Activated T-helper 2 cell treated with anti-CD3 and anti-CD28 coated beads, Interferon-gamma antibody, Interleukin-2, Interleukin-4, amounts not matched to agents 10 μg/mL and 5 μg/mL and 100 μg/mL, durations not matched to agents 14 hours and 24 hours and 36 hours (primary cell): Measurements from ENCODE around the gene SEL1L2. TPM values are rescaled to one million over a fixed set of nuclear protein-coding genes. Genes with fewer than 3 reads are reported as not detected.

Source experiments
- DNase-seq: peaks from one replicate; pipeline ENCODE4 v3.0.0; 2021; ENCODE audit warnings: low spot score
- H3K27ac Mint-ChIP-seq: one replicate; pipeline ENCODE4 v1.8.0; 2021; ENCODE audit warnings: mixed read lengths
- H3K27me3 Mint-ChIP-seq: one replicate; pipeline ENCODE4 v1.8.0; 2021; ENCODE audit warnings: low read depth, mixed read lengths
- H3K36me3 Mint-ChIP-seq: one replicate; pipeline ENCODE4 v1.8.0; 2021; ENCODE audit warnings: low read depth, mixed read lengths
- H3K4me1 Mint-ChIP-seq: one replicate; pipeline ENCODE4 v1.8.0; 2021; ENCODE audit warnings: low read depth, mixed read lengths
- H3K4me3 Mint-ChIP-seq: one replicate; pipeline ENCODE4 v1.8.0; 2021; ENCODE audit warnings: low read depth, mild to moderate bottlenecking, moderate library complexity, mixed read lengths
- H3K9me3 Mint-ChIP-seq: one replicate; pipeline ENCODE4 v1.8.0; 2021; ENCODE audit warnings: mixed read lengths
- intact Hi-C: fragments of 100-400 bp; cut with micrococcal nuclease; formaldehyde crosslinking; loops from one replicate; pipeline ENCODE4 v1.15.1; 2023
- total RNA-seq: library from RNA; stranded (reverse); gene quantifications from 2 replicates; pipeline ENCODE4 v1.2.3, GENCODE V29; 2022

SEL1L2 gene
- total RNA-seq, 1 donor from 2014 or later, result not detected

DNA sequence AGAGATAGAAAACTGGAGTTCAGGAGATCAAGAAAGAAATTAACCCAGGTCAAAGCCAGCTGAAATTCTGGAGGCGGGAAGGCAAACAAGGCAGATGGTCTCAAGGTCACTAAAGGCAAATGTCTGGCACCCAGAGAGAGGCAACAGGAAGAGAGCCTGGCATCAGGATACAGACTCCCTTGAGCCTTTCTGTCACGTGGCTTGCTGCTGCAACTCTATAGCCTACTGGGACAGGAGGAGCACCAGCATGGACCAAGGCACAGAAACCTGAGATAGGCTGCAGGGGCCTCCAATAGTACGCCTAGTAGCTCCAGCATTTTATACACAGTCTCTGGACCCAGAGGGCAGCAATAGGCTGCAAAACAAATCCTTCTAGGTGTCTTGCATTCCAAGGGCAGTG, 75.1 kb downstream of the SEL1L2 start:
- no peaks in the 10 kb centered on the region for H3K9me3 Mint-ChIP-seq
- intact Hi-C loops, result no loop called here
- H3K4me3 Mint-ChIP-seq, result no peak overlapping the region
- H3K27me3 Mint-ChIP-seq, result no peaks in the 10 kb centered on the region
- no peak overlapping the region for H3K27ac Mint-ChIP-seq
- no peaks in the 10 kb centered on the region for H3K4me1 Mint-ChIP-seq
- no peak for DNase-seq
- H3K36me3 Mint-ChIP-seq, result no peaks in the 10 kb centered on the region

DNA sequence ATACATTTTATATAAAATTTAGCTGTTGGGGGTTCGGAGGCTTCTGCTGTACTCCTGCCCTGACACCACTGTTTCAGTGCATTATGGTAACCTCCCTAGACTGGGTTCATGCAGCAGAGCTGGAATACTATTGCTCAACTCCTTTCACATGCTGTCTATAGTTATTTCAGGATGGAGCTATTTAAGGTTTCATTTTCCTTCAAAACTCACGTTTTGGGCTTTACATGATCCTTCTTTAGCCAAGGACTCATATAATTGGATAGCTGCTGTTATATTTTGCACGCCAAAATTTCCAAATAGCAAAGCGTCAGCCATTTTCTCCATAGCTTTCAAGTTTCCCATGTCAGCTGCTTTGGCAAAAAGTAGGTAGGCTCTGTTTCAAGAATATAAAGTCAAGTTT, 76.8 kb downstream of the SEL1L2 start:
- no peaks in the 10 kb centered on the region for H3K4me1 Mint-ChIP-seq
- no peaks in the 10 kb centered on the region for H3K36me3 Mint-ChIP-seq
- H3K4me3 Mint-ChIP-seq, result no peak overlapping the region
- intact Hi-C loops, result no loop called here
- H3K9me3 Mint-ChIP-seq, result no peaks in the 10 kb centered on the region
- H3K27me3 Mint-ChIP-seq, result no peaks in the 10 kb centered on the region
- DNase-seq, result no peak
- H3K27ac Mint-ChIP-seq, result no peak overlapping the region

DNA sequence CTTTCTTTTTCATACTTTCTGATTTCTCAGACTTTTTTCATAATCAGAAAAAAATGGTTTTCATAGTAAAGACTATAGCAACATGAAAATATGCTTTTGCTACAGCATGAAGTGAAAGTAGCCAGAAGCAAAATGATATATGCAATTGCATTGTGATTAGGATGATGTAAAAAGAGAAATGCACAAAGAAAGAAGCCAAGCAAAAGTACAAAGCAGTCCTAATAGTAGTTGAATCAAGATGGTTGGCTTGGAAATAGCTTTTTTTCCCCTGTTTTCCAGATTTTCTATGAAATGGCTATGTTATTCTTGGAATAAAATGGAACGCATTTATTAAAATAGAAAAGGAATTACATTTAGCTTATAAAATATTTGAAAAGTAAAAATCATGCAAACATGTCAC, 77.3 kb downstream of the SEL1L2 start:
- H3K36me3 Mint-ChIP-seq, result no peaks in the 10 kb centered on the region
- DNase-seq, result no peak
- H3K27ac Mint-ChIP-seq, result no peak overlapping the region
- intact Hi-C loops, result no loop called here
- H3K27me3 Mint-ChIP-seq, result no peaks in the 10 kb centered on the region
- H3K4me3 Mint-ChIP-seq, result no peak overlapping the region
- no peaks in the 10 kb centered on the region for H3K9me3 Mint-ChIP-seq
- no peaks in the 10 kb centered on the region for H3K4me1 Mint-ChIP-seq

DNA sequence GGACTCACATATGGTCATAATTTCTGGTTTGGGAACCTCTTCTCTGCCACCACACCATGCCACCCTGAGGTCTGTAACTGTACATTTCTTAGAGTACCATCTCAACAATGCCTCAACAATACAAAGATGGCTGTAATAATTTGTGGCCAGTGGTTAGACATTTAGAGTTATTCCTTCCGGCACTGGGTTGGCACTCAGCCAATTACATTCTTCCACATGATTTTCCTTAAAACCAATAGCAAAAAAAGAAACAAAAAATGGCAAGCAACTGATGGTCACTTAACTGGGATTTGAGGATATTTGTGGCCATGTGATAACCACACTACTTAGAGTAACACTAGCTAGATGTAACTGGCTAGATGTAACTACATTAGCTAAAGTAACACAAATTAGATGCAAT, 79.9 kb downstream of the SEL1L2 start:
- intact Hi-C loops, result no loop called here
- Mint-ChIP-seq H3K27ac (no peak overlapping the region), H3K27me3 (no peaks in the 10 kb centered on the region), H3K4me1 (no peaks in the 10 kb centered on the region), H3K36me3 (no peaks in the 10 kb centered on the region), H3K9me3 (no peaks in the 10 kb centered on the region), H3K4me3 (no peak overlapping the region)
- no peak for DNase-seq

DNA sequence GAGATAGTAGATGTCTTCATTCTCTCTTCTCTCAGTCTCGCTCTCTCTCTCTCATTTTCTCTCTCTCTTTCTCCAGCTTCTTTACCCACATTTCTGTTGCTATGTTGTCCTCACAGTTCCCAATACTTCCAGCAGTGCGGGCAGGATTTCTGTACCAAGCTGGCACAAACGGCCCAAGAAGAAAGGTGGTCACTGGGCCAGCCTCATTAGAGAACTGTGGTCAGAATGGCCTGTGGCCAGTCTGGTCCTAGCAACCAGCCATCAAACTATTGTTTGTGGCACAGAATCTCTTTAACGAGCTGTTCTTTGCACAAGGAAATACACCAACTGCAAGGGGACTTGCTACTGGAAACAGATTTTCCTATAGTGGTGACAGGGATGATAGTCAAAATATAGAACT, 81.3 kb downstream of the SEL1L2 start:
- no peaks in the 10 kb centered on the region for H3K36me3 Mint-ChIP-seq
- no peak for DNase-seq
- no peaks in the 10 kb centered on the region for H3K27me3 Mint-ChIP-seq
- H3K4me3 Mint-ChIP-seq, result no peak overlapping the region
- H3K9me3 Mint-ChIP-seq, result no peaks in the 10 kb centered on the region
- H3K4me1 Mint-ChIP-seq, result no peaks in the 10 kb centered on the region
- intact Hi-C loops, result no loop called here
- H3K27ac Mint-ChIP-seq, result no peak overlapping the region

DNA sequence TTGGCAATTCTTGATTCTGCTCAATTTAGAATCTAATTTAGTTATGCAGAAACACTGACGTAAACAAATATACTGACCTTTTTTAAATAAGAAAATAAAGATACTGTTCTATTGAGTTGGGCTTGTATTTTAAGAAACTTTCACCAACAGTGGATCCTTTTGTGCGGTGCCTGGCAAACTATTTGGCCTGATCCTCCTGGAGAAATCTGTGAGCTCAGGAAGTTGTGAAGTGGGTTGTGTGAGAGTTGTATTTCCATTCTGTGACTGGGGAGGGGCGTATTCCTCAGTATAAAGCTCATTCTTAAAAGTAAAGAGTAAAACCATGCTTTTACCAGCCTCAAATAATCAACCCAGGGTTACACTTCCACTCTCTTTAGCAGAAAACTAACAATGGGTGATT, 85.6 kb downstream of the SEL1L2 start:
- Mint-ChIP-seq H3K27me3 (no peaks in the 10 kb centered on the region), H3K4me3 (no peak overlapping the region), H3K36me3 (no peaks in the 10 kb centered on the region), H3K9me3 (no peaks in the 10 kb centered on the region), H3K4me1 (no peaks in the 10 kb centered on the region), H3K27ac (no peak overlapping the region)
- intact Hi-C loops, result no loop called here
- no peak for DNase-seq

DNA sequence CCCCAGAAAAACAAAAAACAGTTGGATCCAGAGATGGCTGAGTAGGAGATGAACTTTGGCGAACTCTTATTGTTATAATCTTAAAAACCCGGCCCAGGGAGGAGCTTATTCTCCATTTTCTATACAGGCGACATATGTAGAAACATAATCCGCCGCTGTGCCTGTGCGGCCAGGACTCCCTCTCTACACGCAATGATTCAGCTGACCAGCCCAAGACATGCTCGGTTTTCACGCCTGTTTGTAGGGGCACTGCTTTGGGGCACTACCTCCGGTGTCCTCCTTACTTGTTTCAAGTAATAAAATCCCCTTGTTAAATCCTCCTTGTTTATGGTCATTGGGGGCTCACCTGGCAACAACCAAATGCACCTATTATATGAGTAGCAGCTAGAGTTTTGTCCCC, 89.9 kb downstream of the SEL1L2 start:
- Mint-ChIP-seq H3K9me3 (no peaks in the 10 kb centered on the region), H3K27ac (no peak overlapping the region), H3K4me3 (no peak overlapping the region), H3K27me3 (no peaks in the 10 kb centered on the region), H3K4me1 (no peaks in the 10 kb centered on the region), H3K36me3 (no peaks in the 10 kb centered on the region)
- DNase-seq, result no peak
- intact Hi-C loops, result no loop called here

DNA sequence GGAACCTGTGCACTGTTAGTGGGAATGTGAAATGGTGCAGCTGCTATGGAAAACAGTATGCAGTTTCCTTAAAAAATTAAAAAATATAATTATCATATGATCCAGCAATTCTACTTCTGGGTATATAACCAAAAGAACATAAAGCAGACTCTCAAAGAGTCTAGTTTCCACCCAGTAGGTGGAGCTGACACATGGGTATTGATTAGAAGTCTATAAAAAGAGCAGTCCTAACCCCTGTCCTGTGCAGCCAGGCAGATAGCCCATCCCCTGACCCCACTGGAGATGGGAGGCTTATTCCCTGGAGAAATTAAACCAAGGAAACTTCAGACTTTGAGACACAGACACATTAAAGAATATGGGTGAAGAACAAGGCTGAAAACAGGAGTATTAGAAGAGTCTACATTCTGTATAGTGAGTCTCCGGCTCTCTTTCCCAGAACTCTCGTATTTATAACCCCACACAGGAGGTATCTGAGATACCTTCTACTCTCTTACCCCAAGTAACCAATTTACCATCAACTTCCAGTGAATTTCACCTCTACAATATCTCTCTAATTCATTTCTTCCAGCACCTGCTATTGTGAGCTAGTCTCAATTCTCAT, 92.3 kb downstream of the SEL1L2 start:
- DNase-seq, result no peak
- Mint-ChIP-seq H3K27me3 (no peaks in the 10 kb centered on the region), H3K9me3 (peaks cover 5% of the 10 kb centered on the region), H3K36me3 (no peaks in the 10 kb centered on the region), H3K4me1 (no peaks in the 10 kb centered on the region), H3K4me3 (no peak overlapping the region), H3K27ac (no peak overlapping the region)
- intact Hi-C loops, result no loop called here

DNA sequence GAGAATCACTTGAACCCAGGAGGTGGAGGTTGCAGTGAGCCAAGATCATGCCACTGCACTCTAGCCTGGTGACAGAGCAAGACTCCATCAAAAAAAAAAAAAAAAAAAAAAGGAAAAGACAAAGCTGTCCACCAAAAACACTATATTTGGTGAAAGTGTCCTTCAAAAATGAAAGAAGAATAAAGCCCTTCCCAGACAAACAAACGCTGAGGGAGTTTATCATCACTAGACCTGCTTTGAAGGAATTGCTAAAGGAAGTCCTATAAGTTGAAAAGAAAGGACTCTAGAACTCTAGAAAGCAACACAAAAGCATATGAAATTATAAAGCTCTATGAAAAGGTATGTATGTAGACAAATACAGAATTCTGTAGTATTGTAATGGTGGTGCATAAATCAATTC, 98.8 kb downstream of the SEL1L2 start:
- Mint-ChIP-seq H3K27me3 (no peaks in the 10 kb centered on the region), H3K36me3 (no peaks in the 10 kb centered on the region), H3K9me3 (peaks cover 19% of the 10 kb centered on the region), H3K4me3 (no peak overlapping the region), H3K4me1 (no peaks in the 10 kb centered on the region), H3K27ac (no peak overlapping the region)
- intact Hi-C loops, result no loop called here
- DNase-seq, result no peak

DNA sequence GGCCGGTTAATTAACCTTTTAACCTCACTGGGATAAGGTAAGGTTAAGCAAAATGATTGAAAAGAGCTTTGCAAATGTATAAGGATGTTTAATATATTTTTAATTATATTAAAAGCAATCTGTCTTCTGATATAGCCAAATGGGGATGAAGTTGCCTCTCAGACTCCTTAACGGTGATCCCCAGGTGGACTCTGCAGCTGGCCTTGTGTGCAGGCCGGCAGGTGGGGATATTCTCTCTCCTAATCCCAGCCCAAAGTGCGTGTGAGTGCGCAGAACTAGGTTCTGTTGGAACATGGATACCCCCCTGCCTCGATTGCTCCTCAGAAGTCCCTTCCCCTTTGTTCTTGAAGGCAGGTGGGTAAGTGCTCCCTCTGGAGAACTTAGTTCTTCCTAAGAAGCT, 105.6 kb downstream of the SEL1L2 start:
- intact Hi-C loops, result no loop called here
- Mint-ChIP-seq H3K27me3 (no peaks in the 10 kb centered on the region), H3K27ac (no peak overlapping the region), H3K4me3 (no peak overlapping the region), H3K4me1 (no peaks in the 10 kb centered on the region), H3K9me3 (no peaks in the 10 kb centered on the region), H3K36me3 (no peaks in the 10 kb centered on the region)
- no peak for DNase-seq

DNA sequence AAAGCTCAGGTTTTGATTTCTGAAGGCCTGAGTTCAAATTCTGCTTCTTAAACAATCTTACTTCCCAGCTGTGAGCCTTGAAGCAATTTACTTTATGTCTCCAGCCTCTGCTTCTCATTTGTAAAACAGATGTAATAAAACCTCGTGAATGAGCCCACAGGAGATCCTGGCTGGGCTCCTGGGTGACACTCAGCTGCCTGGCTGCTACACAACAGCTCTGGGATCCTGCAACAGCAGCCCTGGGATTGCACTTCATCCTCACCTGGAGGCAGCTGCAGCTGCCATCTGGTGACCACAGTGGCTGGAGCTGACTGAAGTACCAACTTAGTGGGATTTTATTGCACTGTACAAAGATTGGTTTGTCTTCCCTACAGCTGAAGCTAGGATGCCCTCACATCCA, 107.0 kb downstream of the SEL1L2 start:
- Mint-ChIP-seq H3K27ac (no peak overlapping the region), H3K27me3 (no peaks in the 10 kb centered on the region), H3K4me3 (no peak overlapping the region), H3K4me1 (no peaks in the 10 kb centered on the region), H3K9me3 (no peaks in the 10 kb centered on the region), H3K36me3 (no peaks in the 10 kb centered on the region)
- intact Hi-C loops, result no loop called here
- DNase-seq, result no peak

DNA sequence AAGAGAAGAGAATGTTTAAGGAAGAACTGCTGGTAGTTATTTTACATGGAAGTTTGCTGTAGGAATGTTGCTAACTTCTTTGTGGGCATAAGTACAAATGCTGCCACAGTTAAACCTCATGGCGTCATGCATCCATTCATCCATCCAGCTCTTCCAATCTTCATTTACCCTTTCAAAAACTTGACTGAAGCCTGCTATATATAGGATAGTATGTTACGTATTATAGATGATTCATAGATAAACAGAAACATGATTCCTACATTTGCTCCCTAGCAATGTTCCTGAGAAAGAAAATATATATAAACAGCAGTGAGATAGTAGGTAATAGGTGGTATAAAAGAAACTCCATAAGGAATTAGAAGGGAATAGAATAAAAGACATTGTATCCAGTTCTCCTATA, 111.8 kb downstream of the SEL1L2 start:
- DNase-seq, result no peak

DNA sequence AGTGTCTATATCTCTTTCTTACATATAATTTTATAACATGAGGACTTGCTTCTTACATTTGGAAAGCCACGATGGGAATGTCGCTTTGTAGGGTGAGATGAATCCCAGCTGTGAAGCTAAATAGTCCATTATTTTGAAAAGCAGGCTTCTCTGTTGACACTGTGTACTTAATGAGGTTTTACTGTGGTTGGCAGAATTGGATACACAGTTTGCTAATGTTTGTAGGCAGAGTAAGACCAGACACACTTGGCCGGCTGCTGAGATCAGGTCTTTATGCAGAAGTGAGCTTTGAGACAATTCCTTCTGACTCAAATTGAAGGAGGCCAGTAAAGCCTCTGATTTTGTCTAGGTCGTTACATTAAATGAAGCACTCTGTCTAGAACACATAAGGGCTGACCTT, 112.6 kb downstream of the SEL1L2 start:
- H3K27ac Mint-ChIP-seq, result no peak overlapping the region
- no peaks in the 10 kb centered on the region for H3K36me3 Mint-ChIP-seq
- intact Hi-C loops, result no loop called here
- no peaks in the 10 kb centered on the region for H3K9me3 Mint-ChIP-seq
- no peak overlapping the region for H3K4me3 Mint-ChIP-seq
- no peak for DNase-seq
- H3K4me1 Mint-ChIP-seq, result no peaks in the 10 kb centered on the region
- H3K27me3 Mint-ChIP-seq, result no peaks in the 10 kb centered on the region

More for the DNA sequence above, 111.8 kb downstream of the SEL1L2 start:
- H3K4me1 Mint-ChIP-seq, result no peaks in the 10 kb centered on the region
- no peaks in the 10 kb centered on the region for H3K27me3 Mint-ChIP-seq
- H3K36me3 Mint-ChIP-seq, result no peaks in the 10 kb centered on the region
- intact Hi-C loops, result no loop called here
- H3K9me3 Mint-ChIP-seq, result no peaks in the 10 kb centered on the region
- no peak overlapping the region for H3K27ac Mint-ChIP-seq
- H3K4me3 Mint-ChIP-seq, result no peak overlapping the region

DNA sequence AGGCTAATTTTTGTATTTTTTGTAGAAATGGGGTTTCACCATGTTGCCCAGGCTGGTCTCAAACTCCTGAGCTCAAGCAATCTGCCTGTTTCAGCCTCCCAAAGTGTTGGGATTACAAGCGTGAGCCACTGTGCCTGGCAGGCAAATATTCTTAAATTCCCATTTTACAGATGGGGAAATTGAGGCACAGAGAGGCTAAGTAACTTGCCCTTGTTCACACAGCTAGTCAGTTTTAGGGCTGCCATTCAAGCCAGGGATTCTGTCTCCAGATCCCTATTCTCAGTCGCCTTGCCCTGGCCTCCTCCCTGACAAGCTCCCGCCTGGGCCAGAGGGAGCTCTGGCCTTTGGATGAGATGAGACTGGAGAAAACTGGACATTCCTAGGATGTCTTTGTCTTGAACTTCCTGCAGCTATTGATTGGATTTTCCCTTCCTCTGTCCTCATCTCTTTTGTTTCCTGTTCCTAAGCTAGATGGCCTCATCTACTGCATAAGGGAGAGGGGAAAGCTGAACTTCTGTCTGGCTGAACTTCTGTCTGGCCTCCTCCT, 115.1 kb downstream of the SEL1L2 start:
- intact Hi-C loops, result no loop called here
- H3K27me3 Mint-ChIP-seq, result no peaks in the 10 kb centered on the region
- H3K4me1 Mint-ChIP-seq, result no peaks in the 10 kb centered on the region
- no peak overlapping the region for H3K27ac Mint-ChIP-seq
- H3K9me3 Mint-ChIP-seq, result no peaks in the 10 kb centered on the region
- H3K4me3 Mint-ChIP-seq, result no peak overlapping the region
- no peak for DNase-seq
- no peaks in the 10 kb centered on the region for H3K36me3 Mint-ChIP-seq
